Kidney (tissue), 14 donors: ENCODE results near the gene STK25. TPM values are rescaled to one million over a fixed set of nuclear protein-coding genes. Genes with fewer than 3 reads are reported as not detected.

ENCODE experiments used
- DNase-seq, 5 donors: peaks; one replicate each; pipeline ENCODE4 v3.0.0-alpha.2; 2013 to 2020
- FAIRE-seq: peaks from 2 replicates; lab custom pipeline; 2012; peaks lifted over from hg19 to GRCh38; lab: Jason Lieb, UNC
- H3K27ac ChIP-seq, 2 donors: one replicate each; pipeline ENCODE4 v1.7.0; 2013; ENCODE audit warnings: low read depth in 2 of 2, low read length in 2 of 2, inconsistent platforms in 1 of 2
- H3K27me3 ChIP-seq: one replicate; pipeline ENCODE4 v1.7.1; 2013; ENCODE audit warnings: low read length, inconsistent platforms; ENCODE audit not compliant: control insufficient read depth, insufficient read depth
- H3K36me3 ChIP-seq, 3 donors: one replicate each; pipeline versions ENCODE4 v1.7.0 to v1.7.1; 2013; ENCODE audit warnings: low read length in 3 of 3, control low read depth in 1 of 3, inconsistent platforms in 1 of 3; ENCODE audit not compliant: insufficient read depth in 3 of 3, control insufficient read depth in 2 of 3
- H3K4me1 ChIP-seq, 3 donors: one replicate each; pipeline versions ENCODE4 v1.7.0 to v1.7.1; 2013; ENCODE audit warnings: low read length in 3 of 3, inconsistent platforms in 1 of 3, low read depth in 1 of 3; ENCODE audit not compliant: control insufficient read depth in 2 of 3, insufficient read depth in 2 of 3
- H3K4me3 ChIP-seq, 3 donors: one replicate each; pipeline versions ENCODE4 v1.7.0 to v1.8.1; 2013; ENCODE audit warnings: low read length in 3 of 3, control low read depth in 1 of 3, inconsistent platforms in 1 of 3
- H3K9ac ChIP-seq, 3 donors: one replicate each; pipeline versions ENCODE4 v1.7.0 to v1.7.1; 2013; ENCODE audit warnings: low read length in 3 of 3, control low read depth in 1 of 3, inconsistent platforms in 1 of 3
- H3K9me3 ChIP-seq, 3 donors: one replicate each; pipeline versions ENCODE4 v1.7.0 to v1.7.1; 2013; ENCODE audit warnings: low read length in 3 of 3, control low read depth in 1 of 3, inconsistent platforms in 1 of 3; ENCODE audit not compliant: control insufficient read depth in 2 of 3, insufficient read depth in 1 of 3
- intact Hi-C: fragments of 100-400 bp; cut with DNase I; formaldehyde crosslinking; loops from one replicate; pipeline ENCODE4 v1.11.1; 2022
- polyA plus RNA-seq: library from polyadenylated mRNA; stranded (reverse); fragments of 350-450 nt; fragmentation: Illumina TruSeq; extraction: RNeasy Lipid Tissue Mini Kit (QIAGEN cat#74804); gene quantifications from one replicate; pipeline ENCODE4 v1.2.3, GENCODE V29; 2014; ENCODE audit warnings: low read depth, low replicate concordance; ENCODE audit not compliant: insufficient read depth
- total RNA-seq: library from RNA; stranded (reverse); fragmentation: NEBNext Ultra II Directional; extraction: Animal tissue kit (Norgen Biotek cat#: 25700); gene quantifications from one replicate; pipeline ENCODE4 v1.2.1, GENCODE V29; 2021
- TF ChIP-seq, protein P1 (sequence below): IDR thresholded peaks from 3 replicates; pipeline ENCODE4 v1.5.1; 2012; ENCODE audit warnings: mild to moderate bottlenecking, moderate library complexity, borderline replicate concordance; ENCODE audit not compliant: insufficient read depth; ENCODE audit errors: extremely low read depth
- donor health status: control.
- donor health status: control.
- donor health status: control.
- donor health status: control.
- donor health status: control.
- donor health status: DM: yes; HTN: yes; CAD: no.
- donor health status: Normal renal cell carcinoma (clear cell type).

Gene STK25
- total and polyA plus RNA-seq, 2 donors from 2014 or later = 119 to 151 TPM

DNA sequence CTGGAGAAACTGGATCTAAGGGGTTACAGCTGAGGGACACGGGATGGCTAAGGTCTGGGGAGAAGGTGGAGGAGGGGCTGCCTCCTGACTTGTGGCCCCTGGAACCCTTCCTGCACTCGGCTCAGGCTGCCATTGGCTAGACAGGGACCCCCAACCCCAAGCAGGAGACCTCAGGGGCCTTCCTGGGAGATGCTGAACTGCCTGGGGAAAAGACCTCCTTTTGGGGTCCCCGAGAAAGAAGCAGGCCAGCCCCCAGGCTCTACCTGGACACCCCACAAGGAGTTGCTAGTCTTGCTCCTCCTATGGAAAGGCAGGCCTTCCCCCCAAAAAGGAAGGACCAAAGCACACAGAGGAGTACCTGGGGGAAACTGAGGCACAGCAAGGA lies 40.1 kb upstream of the STK25 start:
- no peak overlapping the region for H3K9ac ChIP-seq
- H3K4me1 ChIP-seq = peaks cover 0 to 9% (median 3%) of the 10 kb centered on the region in 3 donors
- TF ChIP-seq, protein P1, sequence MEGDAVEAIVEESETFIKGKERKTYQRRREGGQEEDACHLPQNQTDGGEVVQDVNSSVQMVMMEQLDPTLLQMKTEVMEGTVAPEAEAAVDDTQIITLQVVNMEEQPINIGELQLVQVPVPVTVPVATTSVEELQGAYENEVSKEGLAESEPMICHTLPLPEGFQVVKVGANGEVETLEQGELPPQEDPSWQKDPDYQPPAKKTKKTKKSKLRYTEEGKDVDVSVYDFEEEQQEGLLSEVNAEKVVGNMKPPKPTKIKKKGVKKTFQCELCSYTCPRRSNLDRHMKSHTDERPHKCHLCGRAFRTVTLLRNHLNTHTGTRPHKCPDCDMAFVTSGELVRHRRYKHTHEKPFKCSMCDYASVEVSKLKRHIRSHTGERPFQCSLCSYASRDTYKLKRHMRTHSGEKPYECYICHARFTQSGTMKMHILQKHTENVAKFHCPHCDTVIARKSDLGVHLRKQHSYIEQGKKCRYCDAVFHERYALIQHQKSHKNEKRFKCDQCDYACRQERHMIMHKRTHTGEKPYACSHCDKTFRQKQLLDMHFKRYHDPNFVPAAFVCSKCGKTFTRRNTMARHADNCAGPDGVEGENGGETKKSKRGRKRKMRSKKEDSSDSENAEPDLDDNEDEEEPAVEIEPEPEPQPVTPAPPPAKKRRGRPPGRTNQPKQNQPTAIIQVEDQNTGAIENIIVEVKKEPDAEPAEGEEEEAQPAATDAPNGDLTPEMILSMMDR = no peak
- H3K27me3 ChIP-seq = no peaks in the 10 kb centered on the region
- no peak overlapping the region for H3K4me3 ChIP-seq
- H3K9me3 ChIP-seq = no peaks in the 10 kb centered on the region
- FAIRE-seq (no peak), DNase-seq (no peak)
- no peaks in the 10 kb centered on the region for H3K36me3 ChIP-seq
- no peak overlapping the region for H3K27ac ChIP-seq
- intact Hi-C loops = no loop called here

DNA sequence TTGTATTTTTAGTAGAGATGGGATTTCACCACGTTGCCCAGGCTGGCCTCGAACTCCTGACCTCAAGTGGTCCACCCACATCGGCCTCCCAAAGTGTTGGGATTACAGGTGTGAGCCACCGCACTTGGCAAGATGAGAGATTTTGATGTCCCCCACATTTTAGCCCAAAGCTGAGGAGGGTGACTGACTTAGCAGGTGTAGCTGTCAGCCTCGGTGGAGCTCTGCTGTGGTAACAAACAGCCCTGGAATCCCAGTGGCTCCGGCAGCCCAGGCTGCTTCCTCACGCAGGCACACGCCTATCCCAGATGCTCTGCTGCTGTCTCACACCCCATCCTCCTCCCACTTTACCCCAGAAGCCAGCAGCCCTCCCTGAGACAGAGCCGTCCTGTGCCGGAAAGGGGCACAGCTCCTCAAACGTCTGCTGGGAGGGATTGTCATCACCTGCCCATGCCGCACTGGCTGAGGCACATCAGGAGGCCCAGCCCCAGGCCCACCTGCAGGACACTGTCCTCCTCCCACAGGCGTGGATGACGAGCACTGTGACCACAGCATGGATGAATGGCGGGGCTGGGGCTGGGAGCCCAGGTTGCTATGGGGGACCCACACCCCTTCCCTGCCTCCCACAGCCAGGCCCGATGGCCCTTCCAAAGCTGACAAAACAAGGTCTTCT lies 39.5 kb upstream of the STK25 start:
- DNase-seq = peak in 1 of 5 donors; percentile 58
- Histone ChIP-seq H3K27me3 (no peaks in the 10 kb centered on the region), H3K9ac (no peak overlapping the region), H3K4me3 (no peak overlapping the region), H3K4me1 (peaks cover 0 to 9% (median 3%) of the 10 kb centered on the region in 3 donors), H3K9me3 (no peaks in the 10 kb centered on the region), H3K36me3 (no peaks in the 10 kb centered on the region), H3K27ac (no peak overlapping the region)
- no peak for FAIRE-seq
- intact Hi-C loops = no loop called here
- TF ChIP-seq, protein P1 = no peak

DNA sequence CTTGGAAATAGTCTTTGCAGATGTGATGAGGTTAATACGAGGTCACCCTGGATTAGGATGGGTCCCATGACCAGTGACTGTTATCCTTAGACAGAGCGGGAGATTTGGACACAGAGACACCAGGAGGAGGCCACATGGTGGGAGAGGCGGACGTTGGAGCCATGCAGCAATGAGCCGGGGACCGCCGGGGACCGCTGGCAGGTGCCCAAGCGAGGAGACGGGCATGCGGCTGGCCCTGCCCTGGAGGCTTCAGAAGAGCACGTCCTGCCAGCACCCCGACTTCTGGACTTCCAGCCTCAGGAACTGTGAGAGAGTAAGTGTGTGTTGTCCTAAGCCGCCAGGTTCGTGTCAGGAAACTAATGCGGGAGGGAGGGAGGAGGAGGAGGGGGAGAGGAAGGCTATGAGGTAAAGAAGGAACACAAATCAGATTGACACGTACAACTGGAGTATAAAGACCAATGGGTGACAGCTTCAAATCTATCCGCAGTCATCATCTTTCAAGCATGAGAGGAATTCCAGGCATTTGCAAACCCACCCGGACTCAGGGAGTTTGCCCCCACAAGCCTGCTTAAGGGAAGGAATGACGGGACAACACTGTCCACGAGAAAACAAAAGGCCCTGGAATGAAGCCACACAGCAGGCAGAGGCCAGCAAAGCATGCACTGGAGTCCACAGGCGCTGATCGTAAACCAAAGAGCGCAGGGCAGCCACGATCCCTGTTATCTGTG lies 38.6 kb upstream of the STK25 start:
- TF ChIP-seq, protein P1 = no peak
- Histone ChIP-seq H3K9ac (no peak overlapping the region), H3K27ac (no peak overlapping the region), H3K4me1 (peaks cover 0 to 9% (median 3%) of the 10 kb centered on the region in 3 donors), H3K27me3 (peaks cover 2% of the 10 kb centered on the region), H3K4me3 (no peak overlapping the region), H3K36me3 (no peaks in the 10 kb centered on the region), H3K9me3 (no peaks in the 10 kb centered on the region)
- DNase-seq (peak in 4 of 5 donors; percentile 62 to 89 (median 76)), FAIRE-seq (no peak)
- intact Hi-C loops = no loop called here
